ENCODE measurements around the gene GPR85.

GRCh38 chr7:113040849-113041248, 45.8 kb downstream of the GPR85 start:
- TF ChIP-seq CTCF (IDR thresholded peaks at IDR 0.05) = no peak
- no peak for TF ChIP-seq POLR2A (IDR thresholded peaks at IDR 0.05)
